ENCODE measurements around the gene ATPAF1. TPM values are rescaled to one million over a fixed set of nuclear protein-coding genes. Genes with fewer than 3 reads are reported as not detected.

Gene ATPAF1
- total and polyA plus RNA-seq, 9 of the 15 experiments (the other 6 are each of a cell fraction or from before 2014, with no cell fraction given), result 6.3 to 56.2 (median 27.4) TPM

- no peak for TF ChIP-seq JUN (IDR thresholded peaks at IDR 0.05; ENCODE audit: borderline replicate concordance, low read depth, low read length)
- no peak for TF ChIP-seq JUN (CRISPR knock-in tag; IDR thresholded peaks at IDR 0.05; ENCODE audit: borderline replicate concordance)
- TF ChIP-seq HDAC2 (IDR thresholded peaks at IDR 0.05), result peak; percentile 94
- TF ChIP-seq KLF1 (tag; IDR thresholded peaks at IDR 0.05), result no peak
- 0 out of 2 replicates have a peak, but pooled peaks have one; percentile 40 for TF ChIP-seq ZNF133 (CRISPR knock-in tag; IDR thresholded peaks at IDR 0.05)
- no peak for TF ChIP-seq GTF2A2 (tag; IDR thresholded peaks at IDR 0.05)
- TF ChIP-seq, protein P1, sequence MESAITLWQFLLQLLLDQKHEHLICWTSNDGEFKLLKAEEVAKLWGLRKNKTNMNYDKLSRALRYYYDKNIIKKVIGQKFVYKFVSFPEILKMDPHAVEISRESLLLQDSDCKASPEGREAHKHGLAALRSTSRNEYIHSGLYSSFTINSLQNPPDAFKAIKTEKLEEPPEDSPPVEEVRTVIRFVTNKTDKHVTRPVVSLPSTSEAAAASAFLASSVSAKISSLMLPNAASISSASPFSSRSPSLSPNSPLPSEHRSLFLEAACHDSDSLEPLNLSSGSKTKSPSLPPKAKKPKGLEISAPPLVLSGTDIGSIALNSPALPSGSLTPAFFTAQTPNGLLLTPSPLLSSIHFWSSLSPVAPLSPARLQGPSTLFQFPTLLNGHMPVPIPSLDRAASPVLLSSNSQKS (CRISPR knock-in tag; IDR thresholded peaks at IDR 0.05), result no peak
- no peak for TF ChIP-seq RUNX1 (IDR thresholded peaks at IDR 0.05; ENCODE audit: low read depth)
- no peak for TF ChIP-seq DDX20 (tag; IDR thresholded peaks at IDR 0.05; ENCODE audit: low read depth)
- TF ChIP-seq, protein P2, sequence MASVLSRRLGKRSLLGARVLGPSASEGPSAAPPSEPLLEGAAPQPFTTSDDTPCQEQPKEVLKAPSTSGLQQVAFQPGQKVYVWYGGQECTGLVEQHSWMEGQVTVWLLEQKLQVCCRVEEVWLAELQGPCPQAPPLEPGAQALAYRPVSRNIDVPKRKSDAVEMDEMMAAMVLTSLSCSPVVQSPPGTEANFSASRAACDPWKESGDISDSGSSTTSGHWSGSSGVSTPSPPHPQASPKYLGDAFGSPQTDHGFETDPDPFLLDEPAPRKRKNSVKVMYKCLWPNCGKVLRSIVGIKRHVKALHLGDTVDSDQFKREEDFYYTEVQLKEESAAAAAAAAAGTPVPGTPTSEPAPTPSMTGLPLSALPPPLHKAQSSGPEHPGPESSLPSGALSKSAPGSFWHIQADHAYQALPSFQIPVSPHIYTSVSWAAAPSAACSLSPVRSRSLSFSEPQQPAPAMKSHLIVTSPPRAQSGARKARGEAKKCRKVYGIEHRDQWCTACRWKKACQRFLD (CRISPR knock-in tag; IDR thresholded peaks at IDR 0.05), result no peak
- TF ChIP-seq ZNF551 (CRISPR knock-in tag; IDR thresholded peaks at IDR 0.05), result no peak
- TF ChIP-seq ZNF696 (CRISPR knock-in tag; conservative IDR thresholded peaks at IDR 0.05), result no peak
- TF ChIP-seq NCOA4 (IDR thresholded peaks at IDR 0.05; ENCODE audit: partially characterized antibody), result no peak
- no peak for TF ChIP-seq ZNF830 (CRISPR knock-in tag; IDR thresholded peaks at IDR 0.05)
- TF ChIP-seq, protein P3, sequence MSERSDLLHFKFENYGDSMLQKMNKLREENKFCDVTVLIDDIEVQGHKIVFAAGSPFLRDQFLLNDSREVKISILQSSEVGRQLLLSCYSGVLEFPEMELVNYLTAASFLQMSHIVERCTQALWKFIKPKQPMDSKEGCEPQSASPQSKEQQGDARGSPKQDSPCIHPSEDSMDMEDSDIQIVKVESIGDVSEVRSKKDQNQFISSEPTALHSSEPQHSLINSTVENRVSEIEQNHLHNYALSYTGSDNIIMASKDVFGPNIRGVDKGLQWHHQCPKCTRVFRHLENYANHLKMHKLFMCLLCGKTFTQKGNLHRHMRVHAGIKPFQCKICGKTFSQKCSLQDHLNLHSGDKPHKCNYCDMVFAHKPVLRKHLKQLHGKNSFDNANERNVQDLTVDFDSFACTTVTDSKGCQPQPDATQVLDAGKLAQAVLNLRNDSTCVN (CRISPR knock-in tag; IDR thresholded peaks at IDR 0.05), result no peak
- TF ChIP-seq ATF3 (IDR thresholded peaks at IDR 0.05), result no peak
- no peak for TF ChIP-seq ATF3 (CRISPR knock-in tag; conservative IDR thresholded peaks at IDR 0.05)
- TF ChIP-seq, protein P4, sequence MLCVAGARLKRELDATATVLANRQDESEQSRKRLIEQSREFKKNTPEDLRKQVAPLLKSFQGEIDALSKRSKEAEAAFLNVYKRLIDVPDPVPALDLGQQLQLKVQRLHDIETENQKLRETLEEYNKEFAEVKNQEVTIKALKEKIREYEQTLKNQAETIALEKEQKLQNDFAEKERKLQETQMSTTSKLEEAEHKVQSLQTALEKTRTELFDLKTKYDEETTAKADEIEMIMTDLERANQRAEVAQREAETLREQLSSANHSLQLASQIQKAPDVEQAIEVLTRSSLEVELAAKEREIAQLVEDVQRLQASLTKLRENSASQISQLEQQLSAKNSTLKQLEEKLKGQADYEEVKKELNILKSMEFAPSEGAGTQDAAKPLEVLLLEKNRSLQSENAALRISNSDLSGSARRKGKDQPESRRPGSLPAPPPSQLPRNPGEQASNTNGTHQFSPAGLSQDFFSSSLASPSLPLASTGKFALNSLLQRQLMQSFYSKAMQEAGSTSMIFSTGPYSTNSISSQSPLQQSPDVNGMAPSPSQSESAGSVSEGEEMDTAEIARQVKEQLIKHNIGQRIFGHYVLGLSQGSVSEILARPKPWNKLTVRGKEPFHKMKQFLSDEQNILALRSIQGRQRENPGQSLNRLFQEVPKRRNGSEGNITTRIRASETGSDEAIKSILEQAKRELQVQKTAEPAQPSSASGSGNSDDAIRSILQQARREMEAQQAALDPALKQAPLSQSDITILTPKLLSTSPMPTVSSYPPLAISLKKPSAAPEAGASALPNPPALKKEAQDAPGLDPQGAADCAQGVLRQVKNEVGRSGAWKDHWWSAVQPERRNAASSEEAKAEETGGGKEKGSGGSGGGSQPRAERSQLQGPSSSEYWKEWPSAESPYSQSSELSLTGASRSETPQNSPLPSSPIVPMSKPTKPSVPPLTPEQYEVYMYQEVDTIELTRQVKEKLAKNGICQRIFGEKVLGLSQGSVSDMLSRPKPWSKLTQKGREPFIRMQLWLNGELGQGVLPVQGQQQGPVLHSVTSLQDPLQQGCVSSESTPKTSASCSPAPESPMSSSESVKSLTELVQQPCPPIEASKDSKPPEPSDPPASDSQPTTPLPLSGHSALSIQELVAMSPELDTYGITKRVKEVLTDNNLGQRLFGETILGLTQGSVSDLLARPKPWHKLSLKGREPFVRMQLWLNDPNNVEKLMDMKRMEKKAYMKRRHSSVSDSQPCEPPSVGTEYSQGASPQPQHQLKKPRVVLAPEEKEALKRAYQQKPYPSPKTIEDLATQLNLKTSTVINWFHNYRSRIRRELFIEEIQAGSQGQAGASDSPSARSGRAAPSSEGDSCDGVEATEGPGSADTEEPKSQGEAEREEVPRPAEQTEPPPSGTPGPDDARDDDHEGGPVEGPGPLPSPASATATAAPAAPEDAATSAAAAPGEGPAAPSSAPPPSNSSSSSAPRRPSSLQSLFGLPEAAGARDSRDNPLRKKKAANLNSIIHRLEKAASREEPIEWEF (CRISPR knock-in tag; IDR thresholded peaks at IDR 0.05), result no peak
- no peak for TF ChIP-seq ZNF707 (CRISPR knock-in tag; conservative IDR thresholded peaks at IDR 0.05)
Measured at GRCh38 chr1:46603858-46604549, 64.2 kb downstream of the ATPAF1 start, which contains the start of gene MKNK1 (continued).

Data from K562 (cell line).